ENCODE results near the gene GART. TPM values are rescaled to one million over a fixed set of nuclear protein-coding genes. Genes with fewer than 3 reads are reported as not detected.
"Not testable (repeated sequence)": the region's sequence is repeated elsewhere in the genome, so short reads cannot be mapped to it uniquely, and the experiment has no call there.

The GART gene
- total RNA-seq, 4 donors from 2014 or later, result 35.8 to 61.8 (median 49.0) TPM

DNA sequence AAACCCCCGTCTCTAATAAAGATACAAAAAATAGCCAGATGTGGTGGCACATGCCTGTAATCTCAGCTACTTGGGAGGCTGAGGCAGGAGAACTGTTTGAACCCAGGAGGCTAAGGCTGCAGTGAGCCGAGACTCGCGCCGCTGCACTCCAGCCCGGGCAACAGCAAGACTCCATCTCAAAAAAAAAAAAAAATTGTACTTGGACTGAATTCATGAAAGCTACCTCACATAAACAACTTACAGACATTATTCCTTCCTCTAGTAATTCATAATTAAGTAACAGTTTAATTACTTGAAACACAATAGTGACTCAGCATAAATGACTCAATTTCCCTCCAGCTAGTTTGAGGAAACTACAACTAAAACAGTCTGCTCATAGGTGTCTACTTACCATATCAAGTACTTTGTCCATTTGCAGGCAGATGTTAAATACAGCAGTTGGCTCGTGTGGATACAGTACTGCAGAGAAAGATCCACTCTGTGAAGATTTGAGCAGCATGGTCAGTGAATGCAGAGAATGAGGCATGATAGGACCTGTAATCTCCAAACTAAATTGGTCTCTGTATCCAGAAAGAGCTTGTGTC is 37.1 kb upstream of the GART start:
- WGBS, result 83% methylated on average over 7 of the region's 7 CpGs
- H3K9me3 ChIP-seq, result no peaks in the 10 kb centered on the region
- no peak for DNase-seq (ENCODE audit: extremely low spot score)
- intact Hi-C loops (cut with DNase I), result no loop called here
- H3K27me3 ChIP-seq, result no peaks in the 10 kb centered on the region
- peaks cover 0 to 20% (median 16%) of the 10 kb centered on the region in 4 donors for H3K4me1 ChIP-seq
- TF ChIP-seq EP300 (IDR thresholded peaks at IDR 0.05), result no peak
- TF ChIP-seq POLR2AphosphoS5 (IDR thresholded peaks at IDR 0.05), result peak in 1 of 2 donors; percentile 21
- peaks cover 17 to 48% (median 38%) of the 10 kb centered on the region in 4 donors for H3K36me3 ChIP-seq
- no peak overlapping the region for H3K4me3 ChIP-seq
- H3K27ac ChIP-seq (replicated peaks in 1 of 4), result peak overlapping the region in 1 of 4 donors; percentile 33

DNA sequence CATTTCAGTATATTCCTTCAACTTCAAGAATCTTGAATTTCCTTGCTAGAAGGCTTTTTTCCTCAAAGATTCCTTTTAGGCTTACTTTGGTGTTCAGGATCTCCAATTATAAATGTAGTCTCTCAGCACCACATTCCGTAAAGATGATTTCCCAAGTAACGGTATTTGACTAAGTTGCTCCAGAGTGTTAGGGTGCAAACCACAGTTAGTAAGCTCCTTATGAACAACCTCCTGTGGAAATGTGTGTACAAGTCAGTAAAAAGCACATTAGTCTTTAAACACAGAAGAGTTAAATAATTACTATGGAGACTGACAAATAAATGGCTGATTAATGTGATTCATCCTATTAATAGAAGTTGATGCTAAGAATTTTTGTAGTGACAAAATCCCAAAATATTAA is 36.3 kb upstream of the GART start:
- Histone ChIP-seq H3K4me1 (peaks cover 0 to 28% (median 24%) of the 10 kb centered on the region in 4 donors), H3K9me3 (no peaks in the 10 kb centered on the region), H3K27me3 (no peaks in the 10 kb centered on the region), H3K27ac (replicated peaks in 1 of 4) (no peak overlapping the region), H3K36me3 (peaks cover 17 to 56% (median 45%) of the 10 kb centered on the region in 4 donors), H3K4me3 (no peak overlapping the region)
- TF ChIP-seq POLR2A (IDR thresholded peaks at IDR 0.05; ENCODE audit: low read depth), result no peak
- TF ChIP-seq, protein P1, sequence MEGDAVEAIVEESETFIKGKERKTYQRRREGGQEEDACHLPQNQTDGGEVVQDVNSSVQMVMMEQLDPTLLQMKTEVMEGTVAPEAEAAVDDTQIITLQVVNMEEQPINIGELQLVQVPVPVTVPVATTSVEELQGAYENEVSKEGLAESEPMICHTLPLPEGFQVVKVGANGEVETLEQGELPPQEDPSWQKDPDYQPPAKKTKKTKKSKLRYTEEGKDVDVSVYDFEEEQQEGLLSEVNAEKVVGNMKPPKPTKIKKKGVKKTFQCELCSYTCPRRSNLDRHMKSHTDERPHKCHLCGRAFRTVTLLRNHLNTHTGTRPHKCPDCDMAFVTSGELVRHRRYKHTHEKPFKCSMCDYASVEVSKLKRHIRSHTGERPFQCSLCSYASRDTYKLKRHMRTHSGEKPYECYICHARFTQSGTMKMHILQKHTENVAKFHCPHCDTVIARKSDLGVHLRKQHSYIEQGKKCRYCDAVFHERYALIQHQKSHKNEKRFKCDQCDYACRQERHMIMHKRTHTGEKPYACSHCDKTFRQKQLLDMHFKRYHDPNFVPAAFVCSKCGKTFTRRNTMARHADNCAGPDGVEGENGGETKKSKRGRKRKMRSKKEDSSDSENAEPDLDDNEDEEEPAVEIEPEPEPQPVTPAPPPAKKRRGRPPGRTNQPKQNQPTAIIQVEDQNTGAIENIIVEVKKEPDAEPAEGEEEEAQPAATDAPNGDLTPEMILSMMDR (IDR thresholded peaks at IDR 0.05), result no peak
- TF ChIP-seq EP300 (IDR thresholded peaks at IDR 0.05), result no peak
- no peak for TF ChIP-seq POLR2AphosphoS5 (IDR thresholded peaks at IDR 0.05)
- DNase-seq (ENCODE audit: extremely low spot score), result no peak
- intact Hi-C loops (cut with DNase I), result no loop called here
- 72% methylated on average over 2 of the region's 2 CpGs for WGBS

DNA sequence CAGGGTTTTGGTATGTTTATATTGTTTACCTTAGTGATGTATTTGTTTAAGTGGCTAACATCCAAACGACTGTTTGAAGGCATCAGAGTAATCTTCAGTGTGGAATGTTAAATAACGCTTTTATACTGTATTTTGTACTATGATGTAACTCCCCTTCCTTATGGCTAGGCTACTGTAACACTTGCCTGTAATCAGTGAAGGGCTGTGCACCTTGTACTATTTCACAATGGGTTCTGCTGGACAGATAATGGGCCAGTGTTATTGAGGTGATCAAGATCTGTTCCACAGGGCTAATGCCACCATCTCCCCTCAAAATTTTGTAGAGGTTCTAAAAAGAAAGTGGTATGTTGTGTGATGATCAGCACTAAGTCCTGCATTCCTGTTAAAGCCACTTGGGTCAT is 34.8 kb upstream of the GART start:
- H3K4me3 ChIP-seq; H3K27ac ChIP-seq (replicated peaks in 1 of 4); H3K9me3 ChIP-seq; H3K27me3 ChIP-seq; DNase-seq (ENCODE audit: extremely low spot score); intact Hi-C loops (cut with DNase I): not testable (repeated sequence)
- Histone ChIP-seq H3K36me3 (peaks cover 17 to 71% (median 50%) of the 10 kb centered on the region in 4 donors), H3K4me1 (peaks cover 5 to 42% (median 38%) of the 10 kb centered on the region in 4 donors)
- WGBS, result 58% methylated on average over 2 of the region's 2 CpGs

DNA sequence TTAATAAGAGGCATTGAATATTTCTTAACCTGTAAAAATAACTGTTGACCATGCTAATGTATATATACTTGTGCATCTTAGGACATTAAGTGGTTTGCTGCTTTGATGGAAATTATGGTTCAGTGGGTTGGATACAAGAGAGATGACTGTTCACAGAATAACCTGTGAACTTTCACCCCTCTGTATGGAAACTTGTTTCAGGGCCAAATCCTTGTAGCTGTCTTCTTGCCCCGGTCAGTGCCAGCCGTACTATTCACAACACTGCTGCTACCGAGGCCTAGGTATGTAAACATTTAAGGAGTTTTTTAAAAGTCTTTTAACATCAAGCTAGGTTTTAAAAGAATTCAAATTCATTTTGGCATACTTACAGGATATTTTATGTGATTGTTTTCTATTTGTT is 30.4 kb upstream of the GART start:
- intact Hi-C loops (cut with DNase I), result no loop called here
- Histone ChIP-seq H3K36me3 (peaks cover 46 to 94% (median 76%) of the 10 kb centered on the region in 4 donors), H3K4me1 (peaks cover 5 to 33% (median 29%) of the 10 kb centered on the region in 4 donors), H3K4me3 (no peak overlapping the region), H3K27me3 (no peaks in the 10 kb centered on the region), H3K9me3 (no peaks in the 10 kb centered on the region), H3K27ac (replicated peaks in 1 of 4) (peak overlapping the region in 3 of 4 donors; percentile 21 to 28 (median 25))
- TF ChIP-seq, protein P1 (IDR thresholded peaks at IDR 0.05), result no peak
- TF ChIP-seq EP300 (IDR thresholded peaks at IDR 0.05), result no peak
- no peak for TF ChIP-seq POLR2A (IDR thresholded peaks at IDR 0.05; ENCODE audit: low read depth)
- TF ChIP-seq POLR2AphosphoS5 (IDR thresholded peaks at IDR 0.05), result no peak
- 30% methylated on average over 3 of the region's 3 CpGs for WGBS
- no peak for DNase-seq (ENCODE audit: extremely low spot score)

DNA sequence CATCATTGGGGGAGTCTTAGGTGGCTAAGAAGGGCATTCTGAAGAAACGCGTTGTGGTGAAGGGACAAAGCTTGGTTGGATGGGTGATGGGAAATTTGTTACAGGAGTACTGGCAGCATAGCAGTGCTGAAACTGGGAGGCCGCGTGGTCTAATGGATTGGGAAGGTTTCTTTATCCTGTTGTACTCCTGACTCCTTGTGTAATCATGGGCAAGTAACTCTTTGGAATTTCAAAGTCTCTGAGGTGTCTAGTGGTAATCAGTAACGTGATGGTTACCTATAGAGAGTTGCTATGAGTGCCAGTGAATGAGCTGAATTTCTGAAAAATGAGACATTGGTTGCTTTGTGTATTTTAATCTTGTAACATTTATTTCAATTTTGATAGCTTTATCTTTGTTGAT is 28.1 kb upstream of the GART start:
- TF ChIP-seq EP300 (IDR thresholded peaks at IDR 0.05), result no peak
- TF ChIP-seq, protein P1 (IDR thresholded peaks at IDR 0.05), result no peak
- TF ChIP-seq POLR2AphosphoS5 (IDR thresholded peaks at IDR 0.05), result no peak
- TF ChIP-seq POLR2A (IDR thresholded peaks at IDR 0.05; ENCODE audit: low read depth), result no peak
- Histone ChIP-seq H3K27ac (replicated peaks in 1 of 4) (no peak overlapping the region), H3K4me3 (no peak overlapping the region), H3K9me3 (no peaks in the 10 kb centered on the region), H3K4me1 (peaks cover 5 to 29% (median 28%) of the 10 kb centered on the region in 4 donors), H3K27me3 (no peaks in the 10 kb centered on the region), H3K36me3 (peaks cover 36 to 79% (median 55%) of the 10 kb centered on the region in 4 donors)
- intact Hi-C loops (cut with DNase I), result no loop called here
- 91% methylated on average over 5 of the region's 5 CpGs for WGBS
- DNase-seq (ENCODE audit: extremely low spot score), result no peak

DNA sequence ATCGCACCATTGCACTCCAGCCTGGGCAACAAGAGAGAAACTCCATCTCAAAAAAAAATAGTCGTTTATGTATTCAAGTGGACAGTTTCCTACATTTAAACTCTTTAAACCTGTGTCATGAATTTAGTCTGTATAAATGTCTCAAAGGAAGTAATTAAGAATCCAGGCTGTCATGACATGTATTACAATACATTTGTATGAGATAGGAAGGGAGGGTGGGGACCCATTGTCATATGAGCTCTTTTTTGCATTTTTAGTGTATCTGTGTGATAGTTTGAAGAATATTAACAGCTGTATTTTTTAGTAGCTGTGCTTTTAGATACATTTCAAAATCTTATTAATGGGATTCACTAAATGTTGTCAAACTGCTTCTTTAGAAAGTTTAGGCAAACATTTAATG is 26.5 kb upstream of the GART start:
- Histone ChIP-seq H3K36me3 (peaks cover 31 to 69% (median 47%) of the 10 kb centered on the region in 4 donors), H3K4me1 (peaks cover 5 to 24% (median 21%) of the 10 kb centered on the region in 4 donors), H3K9me3 (no peaks in the 10 kb centered on the region), H3K4me3 (no peak overlapping the region), H3K27me3 (no peaks in the 10 kb centered on the region), H3K27ac (replicated peaks in 1 of 4) (no peak overlapping the region)
- no peak for DNase-seq (ENCODE audit: extremely low spot score)
- TF ChIP-seq POLR2A (IDR thresholded peaks at IDR 0.05; ENCODE audit: low read depth) (no peak), EP300 (IDR thresholded peaks at IDR 0.05) (no peak)
- WGBS, result 78% methylated on average over 2 of the region's 2 CpGs
- intact Hi-C loops (cut with DNase I), result no loop called here
